IMR-90 (cell line): Measurements from ENCODE around the gene FTO.

Experiments used
- CTCF ChIP-seq: conservative IDR thresholded peaks from 2 replicates; pipeline ENCODE4 v1.5.1; 2012; ENCODE audit warnings: mild to moderate bottlenecking, low read depth, low read length, improper control_type of control experiment
- MAZ ChIP-seq: IDR thresholded peaks from 2 replicates; pipeline ENCODE4 v1.6.1; 2012; ENCODE audit warnings: low read depth, mild to moderate bottlenecking, low read length, improper control_type of control experiment, moderate library complexity, borderline replicate concordance
- POLR2A ChIP-seq: IDR thresholded peaks from 2 replicates; pipeline ENCODE4 v1.6.1; 2012; ENCODE audit warnings: mild to moderate bottlenecking, low read depth, low read length

DNA sequence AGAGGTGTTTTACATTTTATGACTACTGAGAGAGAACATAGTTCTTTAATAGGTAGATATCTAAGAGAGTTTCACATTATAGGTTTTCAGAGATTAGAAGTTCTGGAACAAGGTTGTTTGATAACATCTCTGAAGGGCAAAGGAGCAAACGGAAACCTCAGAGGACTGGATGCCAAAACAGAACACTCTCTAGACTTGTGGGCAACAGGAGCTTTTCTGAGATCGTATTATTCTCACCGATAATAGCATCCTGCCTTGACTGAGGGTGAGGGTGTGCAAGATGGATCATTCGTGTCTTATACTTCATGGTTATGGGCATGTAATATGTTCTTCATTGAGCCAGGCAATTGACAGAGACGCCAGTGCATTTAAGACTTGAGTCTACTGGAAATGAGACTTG lies 347.9 kb downstream of the FTO start:
- TF ChIP-seq POLR2A (no peak), CTCF (no peak), MAZ (no peak)
